Gastrocnemius medialis (tissue), 4 donors: Measurements from ENCODE around the gene COL4A1. TPM values are rescaled to one million over a fixed set of nuclear protein-coding genes. Genes with fewer than 3 reads are reported as not detected.

Source experiments
- ATAC-seq, 2 donors: fragments of 150-250 bp; one replicate each; pipeline ENCODE4 v1.9.1; 2016
- DNase-seq, 2 donors: peaks; one replicate each; pipeline ENCODE4 v3.0.0-alpha.2; 2019
- H3K27ac ChIP-seq, 4 donors: fragments of 200-600 bp; sonication (generic); 1 replicate in 1 of 4; 2 replicates in 3 of 4; pipeline ENCODE4 v1.5.1; 2016 to 2018; ENCODE audit warnings: mild to moderate bottlenecking in 2 of 4, moderate library complexity in 1 of 4
- H3K27me3 ChIP-seq, 3 donors: fragments of 200-600 bp; sonication (generic) in 2 of 3; 1 replicate in 1 of 3; 2 replicates in 2 of 3; pipeline versions ENCODE4 v1.5.1 to v1.6.0; 2016 to 2019; ENCODE audit warnings: mild to moderate bottlenecking in 1 of 3, moderate library complexity in 1 of 3
- H3K36me3 ChIP-seq, 2 donors: fragments of 200-600 bp; sonication (generic) in 1 of 2; one replicate each; pipeline ENCODE4 v1.5.1; 2017 to 2018
- H3K4me1 ChIP-seq, 2 donors: fragments of 200-600 bp; sonication (generic) in 1 of 2; one replicate each; pipeline ENCODE4 v1.5.1; 2016 to 2017; ENCODE audit warnings: mild to moderate bottlenecking in 2 of 2
- H3K4me3 ChIP-seq, 4 donors: fragments of 200-600 bp; sonication (generic) in 3 of 4; 1 replicate in 1 of 4; 2 replicates in 3 of 4; pipeline ENCODE4 v1.5.1; 2016 to 2019; ENCODE audit warnings: mild to moderate bottlenecking in 2 of 4
- H3K9me3 ChIP-seq, 3 donors: fragments of 200-600 bp; sonication (generic) in 2 of 3; 1 replicate in 1 of 3; 2 replicates in 2 of 3; pipeline ENCODE4 v1.5.1; 2016 to 2019
- POLR2A ChIP-seq, 2 donors: fragments of 450-650 bp; IDR thresholded peaks; one replicate each; pipeline ENCODE4 v1.6.1; 2017; ENCODE audit warnings: antibody characterized with exemption in 2 of 2, mild to moderate bottlenecking in 2 of 2, moderate library complexity in 2 of 2
- in situ Hi-C, 4 donors: fragments of 200-750 bp; cut with MboI; loops; one replicate each; pipeline versions ENCODE4 v1.15.0 to v1.8.0; 2017; ENCODE audit warnings: low sequenced_read_pairs in 4 of 4
- intact Hi-C: fragments of 100-400 bp; cut with DNase I; formaldehyde crosslinking; loops from one replicate; pipeline ENCODE4 v1.15.1; 2023; ENCODE audit warnings: low total_unique reads
- total RNA-seq, 4 donors: library from RNA; depleted of rRNA; stranded (reverse); fragments of >200 nt; gene quantifications; one replicate each; pipeline versions ENCODE4 v1.1.0 to v1.2.3, GENCODE V29; 2016
- TF ChIP-seq, protein P1 (sequence below), 5 experiments: fragments of 450-650 bp in 3 of 5; fragments of 200-600 bp in 2 of 5; sonication (generic) in 2 of 5; IDR thresholded peaks in 4 of 5; conservative IDR thresholded peaks in 1 of 5; 1 replicate in 4 of 5; 2 replicates in 1 of 5; pipeline ENCODE4 v1.5.1; 2016 to 2019; ENCODE audit warnings: antibody characterized with exemption in 5 of 5, mild to moderate bottlenecking in 3 of 5, moderate library complexity in 3 of 5

COL4A1 gene
- total RNA-seq, 4 donors from 2014 or later: 60.5 to 127 (median 120) TPM

DNA sequence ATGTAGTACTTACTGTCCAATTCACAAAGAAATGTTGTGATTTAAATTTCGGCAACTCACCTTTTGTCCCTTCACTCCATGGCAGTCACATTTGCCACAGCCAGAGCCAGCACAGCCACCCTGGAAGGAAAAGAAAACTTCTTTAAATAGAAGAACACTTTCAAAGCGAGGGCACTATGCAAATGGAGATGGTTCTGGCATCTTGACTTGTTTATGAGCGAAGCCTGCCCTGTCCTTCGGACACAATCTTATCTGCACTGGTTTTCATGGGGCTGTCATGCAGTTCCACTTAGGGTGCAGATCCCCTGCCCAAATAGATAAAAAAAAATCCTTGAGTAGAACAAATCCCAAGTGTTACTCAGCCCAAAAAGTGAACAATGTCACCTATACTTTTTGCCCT, 64.3 kb downstream of the COL4A1 start:
- in situ Hi-C loops: loop anchor here in 1 of 4 donors (25.0 kb wide), 1 partner anchor 170 kb away; no protein-coding TSS in a partner anchor
- TF ChIP-seq, protein P1, sequence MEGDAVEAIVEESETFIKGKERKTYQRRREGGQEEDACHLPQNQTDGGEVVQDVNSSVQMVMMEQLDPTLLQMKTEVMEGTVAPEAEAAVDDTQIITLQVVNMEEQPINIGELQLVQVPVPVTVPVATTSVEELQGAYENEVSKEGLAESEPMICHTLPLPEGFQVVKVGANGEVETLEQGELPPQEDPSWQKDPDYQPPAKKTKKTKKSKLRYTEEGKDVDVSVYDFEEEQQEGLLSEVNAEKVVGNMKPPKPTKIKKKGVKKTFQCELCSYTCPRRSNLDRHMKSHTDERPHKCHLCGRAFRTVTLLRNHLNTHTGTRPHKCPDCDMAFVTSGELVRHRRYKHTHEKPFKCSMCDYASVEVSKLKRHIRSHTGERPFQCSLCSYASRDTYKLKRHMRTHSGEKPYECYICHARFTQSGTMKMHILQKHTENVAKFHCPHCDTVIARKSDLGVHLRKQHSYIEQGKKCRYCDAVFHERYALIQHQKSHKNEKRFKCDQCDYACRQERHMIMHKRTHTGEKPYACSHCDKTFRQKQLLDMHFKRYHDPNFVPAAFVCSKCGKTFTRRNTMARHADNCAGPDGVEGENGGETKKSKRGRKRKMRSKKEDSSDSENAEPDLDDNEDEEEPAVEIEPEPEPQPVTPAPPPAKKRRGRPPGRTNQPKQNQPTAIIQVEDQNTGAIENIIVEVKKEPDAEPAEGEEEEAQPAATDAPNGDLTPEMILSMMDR (IDR thresholded peaks at IDR 0.05 in 4 of 5, conservative IDR thresholded peaks at IDR 0.05 in 1 of 5): no peak
- no peak for TF ChIP-seq POLR2A (IDR thresholded peaks at IDR 0.05)
- Histone ChIP-seq H3K9me3 (no peaks in the 10 kb centered on the region), H3K4me1 (peaks cover 44 to 45% of the 10 kb centered on the region in 2 donors), H3K27ac (peak overlapping the region in 1 of 4 donors; percentile 78), H3K36me3 (no peaks in the 10 kb centered on the region), H3K4me3 (no peak overlapping the region), H3K27me3 (peaks cover 0 to 2% (median 0%) of the 10 kb centered on the region in 3 donors)
- no peak for ATAC-seq
- intact Hi-C loops: no loop called here
- DNase-seq: no peak

DNA sequence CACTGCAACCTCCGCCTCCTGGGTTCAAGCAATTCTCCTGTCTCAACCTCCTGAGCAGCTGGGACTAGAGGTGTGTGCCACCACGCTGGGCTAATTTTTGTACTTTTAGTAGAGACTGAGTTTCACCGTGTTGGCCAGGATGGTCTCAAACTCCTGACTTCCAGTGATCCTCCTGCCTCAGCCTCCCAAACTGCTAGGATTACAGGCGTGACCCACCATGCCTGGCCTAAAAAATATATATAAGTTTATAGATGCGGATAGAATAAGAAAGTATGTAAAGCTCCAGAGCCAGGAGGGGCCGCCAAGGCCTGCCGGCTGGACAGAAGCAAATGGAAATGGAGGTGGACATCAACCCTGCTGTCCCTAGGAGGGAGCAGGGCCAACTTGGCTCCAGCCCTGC, 66.0 kb downstream of the COL4A1 start:
- Histone ChIP-seq H3K36me3 (no peaks in the 10 kb centered on the region), H3K4me3 (no peak overlapping the region), H3K27me3 (no peaks in the 10 kb centered on the region), H3K27ac (peak overlapping the region in 3 of 4 donors; percentile 37 to 71 (median 48)), H3K9me3 (no peaks in the 10 kb centered on the region), H3K4me1 (peaks cover 45 to 48% of the 10 kb centered on the region in 2 donors)
- in situ Hi-C loops (loop anchor here in 1 of 4 donors (25.0 kb wide), 1 partner anchor 171 kb away; no protein-coding TSS in a partner anchor), intact Hi-C loops (no loop called here)
- no peak for ATAC-seq
- TF ChIP-seq, protein P1 (IDR thresholded peaks at IDR 0.05 in 4 of 5, conservative IDR thresholded peaks at IDR 0.05 in 1 of 5): no peak
- TF ChIP-seq POLR2A (IDR thresholded peaks at IDR 0.05): no peak
- no peak for DNase-seq

DNA sequence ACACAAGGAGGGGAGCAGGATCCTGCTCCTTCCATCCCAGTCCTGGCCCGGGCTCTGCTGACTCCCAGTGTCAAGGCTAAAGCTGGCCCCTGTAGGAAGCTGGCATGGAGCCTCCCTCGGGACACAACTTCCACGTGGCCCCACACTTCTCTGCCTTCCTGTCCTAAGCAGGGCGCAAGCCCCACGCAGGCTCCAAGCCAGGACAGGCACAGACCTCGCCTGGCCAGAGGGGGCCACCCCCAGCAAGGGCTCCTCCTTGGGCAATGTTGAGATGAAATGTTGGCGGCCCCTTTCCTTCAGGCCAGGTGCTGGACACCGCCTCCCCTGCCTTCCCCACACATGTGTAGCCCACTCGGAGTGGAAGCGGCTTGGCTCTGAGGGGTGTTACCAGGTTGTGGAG, 66.6 kb downstream of the COL4A1 start:
- no peak overlapping the region for H3K4me3 ChIP-seq
- ATAC-seq (no peak), DNase-seq (no peak)
- in situ Hi-C loops: loop anchor here in 1 of 4 donors (25.0 kb wide), 1 partner anchor 172 kb away; no protein-coding TSS in a partner anchor
- no peak for TF ChIP-seq POLR2A (IDR thresholded peaks at IDR 0.05)
- TF ChIP-seq, protein P1 (IDR thresholded peaks at IDR 0.05 in 4 of 5, conservative IDR thresholded peaks at IDR 0.05 in 1 of 5): no peak
- intact Hi-C loops: no loop called here
- H3K9me3 ChIP-seq: no peaks in the 10 kb centered on the region
- H3K27me3 ChIP-seq: no peaks in the 10 kb centered on the region
- H3K27ac ChIP-seq: peak overlapping the region; percentile 48 to 71 (median 62)
- peaks cover 44 to 45% of the 10 kb centered on the region in 2 donors for H3K4me1 ChIP-seq
- H3K36me3 ChIP-seq: no peaks in the 10 kb centered on the region

DNA sequence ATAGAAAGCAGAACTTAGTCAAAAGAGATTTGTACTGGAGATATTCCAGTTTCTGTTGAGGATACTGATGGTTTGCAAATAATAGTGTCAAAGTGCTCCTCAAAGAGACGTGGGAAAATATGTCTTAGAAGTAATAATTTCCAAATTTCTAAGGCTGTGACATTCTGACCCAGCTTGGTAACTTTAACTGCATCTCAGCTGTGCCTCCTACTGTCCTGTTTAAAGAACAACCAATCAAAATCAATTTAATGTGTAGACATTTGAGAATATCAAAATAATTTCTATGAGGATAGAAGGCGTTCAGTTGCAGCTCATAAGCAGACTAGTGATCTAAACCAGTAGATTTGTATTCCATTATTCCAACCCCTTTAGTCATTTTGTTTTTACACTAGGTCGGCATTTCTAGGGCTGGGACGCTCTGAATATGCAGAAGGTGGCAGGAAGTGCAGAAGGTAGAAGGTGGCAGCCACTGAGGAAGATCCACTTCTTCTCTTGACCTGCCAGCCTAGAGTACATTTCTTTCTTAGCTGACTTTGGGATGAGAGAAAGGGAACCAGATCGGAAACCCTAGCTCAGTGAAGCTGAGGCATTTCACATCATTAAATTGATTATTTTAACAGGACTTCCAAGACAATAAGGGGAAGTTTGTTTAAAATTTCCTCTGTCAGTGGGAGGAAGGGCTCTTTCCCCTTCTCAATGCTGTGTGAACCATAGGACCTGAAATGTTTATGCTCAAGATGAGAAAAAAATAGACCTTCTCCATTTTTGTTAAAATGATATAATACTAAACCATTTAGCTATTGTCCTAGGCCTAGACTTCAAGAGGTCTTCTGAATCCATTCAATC, 67.5 kb downstream of the COL4A1 start:
- H3K27ac ChIP-seq: peak overlapping the region; percentile 48 to 71 (median 62)
- H3K9me3 ChIP-seq: no peaks in the 10 kb centered on the region
- intact Hi-C loops (no loop called here), in situ Hi-C loops (loop anchor here in 2 of 4 donors (5.0 to 25.0 kb wide), 2 partner anchors 63 to 173 kb away; no protein-coding TSS in a partner anchor)
- H3K4me1 ChIP-seq: peaks cover 38 to 40% of the 10 kb centered on the region in 2 donors
- ATAC-seq (no peak), DNase-seq (no peak)
- H3K27me3 ChIP-seq: no peaks in the 10 kb centered on the region
- TF ChIP-seq, protein P1 (IDR thresholded peaks at IDR 0.05 in 4 of 5, conservative IDR thresholded peaks at IDR 0.05 in 1 of 5): no peak
- no peak for TF ChIP-seq POLR2A (IDR thresholded peaks at IDR 0.05)
- no peak overlapping the region for H3K4me3 ChIP-seq
- no peaks in the 10 kb centered on the region for H3K36me3 ChIP-seq
